Activated T-helper 17 cell treated with anti-CD3 and anti-CD28 coated beads, Interleukin-2, amount 50 U/mL, for 72 hours (primary cell): ENCODE measurements around the gene DLG2. TPM values are rescaled to one million over a fixed set of nuclear protein-coding genes. Genes with fewer than 3 reads are reported as not detected.
"Not testable (repeated sequence)": the region's sequence is repeated elsewhere in the genome, so short reads cannot be mapped to it uniquely, and the experiment has no call there.

Source experiments
- ATAC-seq: fragments of 150-1000 bp; cut with Tn5 transposase; replicated peaks from 2 replicates; pipeline ENCODE4 v1.10.0; 2021; ENCODE audit warnings: mild to moderate bottlenecking, moderate library complexity
- H3K27ac Mint-ChIP-seq: one replicate; pipeline ENCODE4 v1.8.0; 2022; ENCODE audit warnings: mixed read lengths
- H3K27me3 Mint-ChIP-seq: one replicate; pipeline ENCODE4 v1.8.0; 2022; ENCODE audit warnings: mixed read lengths
- H3K36me3 Mint-ChIP-seq: one replicate; pipeline ENCODE4 v1.8.0; 2022; ENCODE audit warnings: low read depth, mild to moderate bottlenecking, mixed read lengths
- H3K4me1 Mint-ChIP-seq: one replicate; pipeline ENCODE4 v1.8.0; 2022; ENCODE audit warnings: mixed read lengths
- H3K4me3 Mint-ChIP-seq: one replicate; pipeline ENCODE4 v1.8.0; 2022; ENCODE audit warnings: mild to moderate bottlenecking, mixed read lengths
- H3K9me3 Mint-ChIP-seq: one replicate; pipeline ENCODE4 v1.8.0; 2022; ENCODE audit warnings: mixed read lengths
- total RNA-seq, 2 donors: library from RNA; stranded (reverse); gene quantifications; one replicate each; pipeline ENCODE4 v1.2.3, GENCODE V29; 2022

DLG2 gene
- total RNA-seq, 2 donors from 2014 or later: 1.5 to 1.9 TPM

- Mint-ChIP-seq H3K4me3 (no peak overlapping the region), H3K36me3 (no peaks in the 10 kb centered on the region), H3K27ac (no peak overlapping the region), H3K27me3 (peaks cover 7% of the 10 kb centered on the region), H3K9me3 (no peaks in the 10 kb centered on the region), H3K4me1 (no peaks in the 10 kb centered on the region)
- ATAC-seq: no peak
These were observed 1860.2 kb downstream of the DLG2 start for GRCh38 chr11:83766932-83767331.

DNA sequence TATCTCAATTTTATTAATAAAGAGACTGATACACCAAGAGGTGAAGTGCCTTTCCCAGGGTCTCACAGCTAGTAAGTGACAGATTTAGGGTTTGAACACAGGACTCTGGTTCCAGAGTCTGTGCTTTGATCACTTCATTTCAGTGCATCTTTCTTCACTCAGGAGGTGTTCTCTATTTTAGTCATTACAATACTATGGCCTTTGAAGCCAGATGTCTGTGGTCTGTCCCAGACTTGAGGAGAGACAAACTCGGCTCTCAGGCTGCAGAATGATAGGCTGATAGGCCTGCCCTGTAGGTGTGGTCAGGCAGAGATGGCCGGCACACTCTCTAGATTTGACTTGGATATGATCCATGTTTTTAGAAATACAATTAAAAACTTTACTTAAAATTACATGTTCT is 1862.5 kb downstream of the DLG2 start:
- Mint-ChIP-seq H3K27me3 (no peaks in the 10 kb centered on the region), H3K4me1 (no peaks in the 10 kb centered on the region), H3K36me3 (no peaks in the 10 kb centered on the region), H3K9me3 (no peaks in the 10 kb centered on the region), H3K27ac (no peak overlapping the region), H3K4me3 (no peak overlapping the region)
- no peak for ATAC-seq

GRCh38 chr11:83760932-83761331 is 1866.2 kb downstream of the DLG2 start:
- H3K27me3 Mint-ChIP-seq: no peaks in the 10 kb centered on the region
- ATAC-seq: no peak

GRCh38 chr11:83759148-83759547 is 1868.0 kb downstream of the DLG2 start:
- H3K27me3 Mint-ChIP-seq: peaks cover 3% of the 10 kb centered on the region
- no peak for ATAC-seq
- H3K27ac Mint-ChIP-seq: no peak overlapping the region
- no peak overlapping the region for H3K4me3 Mint-ChIP-seq
- H3K36me3 Mint-ChIP-seq: no peaks in the 10 kb centered on the region
- H3K4me1 Mint-ChIP-seq: no peaks in the 10 kb centered on the region
- H3K9me3 Mint-ChIP-seq: no peaks in the 10 kb centered on the region

More at GRCh38 chr11:83760932-83761331, 1866.2 kb downstream of the DLG2 start:
- Mint-ChIP-seq H3K4me1 (no peaks in the 10 kb centered on the region), H3K4me3 (no peak overlapping the region), H3K9me3 (no peaks in the 10 kb centered on the region), H3K27ac (no peak overlapping the region), H3K36me3 (no peaks in the 10 kb centered on the region)

DNA sequence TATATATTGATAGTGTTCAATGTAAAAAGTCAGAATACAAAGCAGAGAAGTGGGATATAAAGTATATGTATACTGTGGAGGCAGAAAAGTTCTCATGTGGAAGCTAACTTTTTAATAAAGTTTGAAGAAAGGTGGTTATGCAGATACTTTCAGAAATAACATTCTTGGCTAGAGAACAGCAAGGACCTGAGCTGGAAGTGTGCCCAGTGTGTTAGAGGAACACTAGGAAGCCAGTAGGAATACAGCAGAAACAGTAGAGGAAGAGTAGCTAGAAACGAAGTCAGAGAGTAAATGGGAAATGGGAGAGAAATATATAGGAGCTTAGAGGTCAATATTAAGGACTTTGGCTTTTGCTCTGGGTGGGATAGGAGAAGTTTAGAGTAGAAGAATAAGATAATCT is 1876.1 kb downstream of the DLG2 start:
- no peaks in the 10 kb centered on the region for H3K4me1 Mint-ChIP-seq
- H3K27ac Mint-ChIP-seq: no peak overlapping the region
- no peak overlapping the region for H3K4me3 Mint-ChIP-seq

GRCh38 chr11:83746921-83747585 is 1880.1 kb downstream of the DLG2 start:
- no peak overlapping the region for H3K27ac Mint-ChIP-seq
- H3K4me3 Mint-ChIP-seq: no peak overlapping the region
- no peaks in the 10 kb centered on the region for H3K4me1 Mint-ChIP-seq
- H3K36me3 Mint-ChIP-seq: no peaks in the 10 kb centered on the region
- no peaks in the 10 kb centered on the region for H3K9me3 Mint-ChIP-seq
- no peak for ATAC-seq
- peaks cover 9% of the 10 kb centered on the region for H3K27me3 Mint-ChIP-seq

More for the DNA sequence above, 1876.1 kb downstream of the DLG2 start:
- peaks cover 18% of the 10 kb centered on the region for H3K27me3 Mint-ChIP-seq
- no peaks in the 10 kb centered on the region for H3K36me3 Mint-ChIP-seq
- H3K9me3 Mint-ChIP-seq: no peaks in the 10 kb centered on the region
- ATAC-seq: no peak

- no peaks in the 10 kb centered on the region for H3K9me3 Mint-ChIP-seq
- no peak overlapping the region for H3K27ac Mint-ChIP-seq
- no peak for ATAC-seq
- H3K4me1 Mint-ChIP-seq: no peaks in the 10 kb centered on the region
- H3K27me3 Mint-ChIP-seq: no peaks in the 10 kb centered on the region
- no peak overlapping the region for H3K4me3 Mint-ChIP-seq
- H3K36me3 Mint-ChIP-seq: no peaks in the 10 kb centered on the region
These were observed 1882.4 kb downstream of the DLG2 start for GRCh38 chr11:83744620-83745192.

DNA sequence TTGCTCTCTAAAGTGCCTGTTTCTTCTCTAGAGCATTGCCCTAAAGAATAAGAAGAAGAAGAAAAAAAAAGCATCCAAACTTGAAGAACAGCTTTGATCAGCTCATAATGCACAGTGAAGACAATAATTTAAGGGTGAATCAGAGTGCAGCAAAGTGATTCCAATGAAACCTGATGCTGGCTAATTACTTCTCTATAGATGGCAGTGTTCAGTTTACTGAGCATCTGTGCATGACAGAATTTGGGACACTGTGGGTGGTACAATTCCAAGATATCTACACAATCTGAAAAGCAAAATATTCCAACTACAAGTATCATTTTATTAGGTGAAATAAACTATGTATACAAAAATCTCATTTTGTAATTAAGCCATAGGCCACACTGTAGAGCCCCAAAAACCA is 1890.5 kb downstream of the DLG2 start:
- ATAC-seq: no peak
- H3K9me3 Mint-ChIP-seq: no peaks in the 10 kb centered on the region
- H3K27me3 Mint-ChIP-seq: no peaks in the 10 kb centered on the region
- no peak overlapping the region for H3K27ac Mint-ChIP-seq
- H3K4me1 Mint-ChIP-seq: no peaks in the 10 kb centered on the region
- no peak overlapping the region for H3K4me3 Mint-ChIP-seq
- H3K36me3 Mint-ChIP-seq: no peaks in the 10 kb centered on the region

DNA sequence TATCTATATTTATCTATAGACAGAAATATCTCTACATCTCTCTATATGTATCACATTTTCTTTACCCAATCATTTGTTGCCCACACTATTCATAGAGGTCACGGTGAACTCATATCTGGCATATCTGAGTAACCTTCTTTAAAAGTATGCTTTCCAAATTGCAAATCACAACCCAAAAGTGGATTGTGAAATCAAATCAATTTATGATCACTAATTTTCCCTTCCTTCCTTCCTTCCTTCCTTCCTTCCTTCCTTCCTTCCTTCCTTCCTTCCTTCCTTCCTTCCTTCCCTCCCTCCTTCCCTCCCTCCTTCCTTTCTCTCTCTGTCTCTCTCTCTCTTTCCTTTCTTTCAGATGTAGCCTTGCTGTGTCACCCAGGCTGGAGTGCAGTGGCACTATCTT is 1893.0 kb downstream of the DLG2 start:
- Mint-ChIP-seq H3K27me3 (no peaks in the 10 kb centered on the region), H3K4me1 (no peaks in the 10 kb centered on the region), H3K36me3 (no peaks in the 10 kb centered on the region), H3K27ac (no peak overlapping the region), H3K9me3 (no peaks in the 10 kb centered on the region), H3K4me3 (no peak overlapping the region)
- ATAC-seq: no peak

- not testable (repeated sequence) for H3K27me3 Mint-ChIP-seq, H3K9me3 Mint-ChIP-seq, H3K4me1 Mint-ChIP-seq
These were observed 1895.9 kb downstream of the DLG2 start for GRCh38 chr11:83731288-83731687.

GRCh38 chr11:83728281-83728680 is 1898.9 kb downstream of the DLG2 start:
- no peaks in the 10 kb centered on the region for H3K9me3 Mint-ChIP-seq
- no peaks in the 10 kb centered on the region for H3K36me3 Mint-ChIP-seq
- H3K4me1 Mint-ChIP-seq: no peaks in the 10 kb centered on the region
- peaks cover 9% of the 10 kb centered on the region for H3K27me3 Mint-ChIP-seq
- ATAC-seq: no peak
- H3K4me3 Mint-ChIP-seq: no peak overlapping the region
- H3K27ac Mint-ChIP-seq: no peak overlapping the region

More at GRCh38 chr11:83731288-83731687, 1895.9 kb downstream of the DLG2 start:
- H3K27ac Mint-ChIP-seq, H3K4me3 Mint-ChIP-seq, H3K36me3 Mint-ChIP-seq, ATAC-seq: not testable (repeated sequence)

DNA sequence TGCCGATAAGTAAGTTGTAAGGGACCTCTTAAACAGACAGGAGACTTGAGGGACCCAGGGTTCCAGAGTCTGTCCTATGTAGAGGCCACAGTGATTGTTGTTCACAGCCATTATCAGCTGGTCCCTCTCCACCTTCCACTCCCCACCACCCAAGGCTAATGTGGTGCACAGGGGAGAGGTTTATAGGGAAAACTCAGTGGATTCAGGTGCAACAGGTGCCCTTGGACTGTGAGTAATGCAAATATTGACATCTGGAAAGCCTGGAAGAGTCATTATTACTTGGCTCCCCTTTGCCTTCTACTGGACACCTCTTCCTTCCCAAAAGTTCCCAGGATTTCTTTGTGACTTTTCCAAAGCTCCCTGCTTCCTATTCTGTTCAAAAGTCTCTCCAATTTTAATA is 1899.9 kb downstream of the DLG2 start:
- Mint-ChIP-seq H3K27me3 (peaks cover 9% of the 10 kb centered on the region), H3K36me3 (no peaks in the 10 kb centered on the region)
- ATAC-seq: no peak

DNA sequence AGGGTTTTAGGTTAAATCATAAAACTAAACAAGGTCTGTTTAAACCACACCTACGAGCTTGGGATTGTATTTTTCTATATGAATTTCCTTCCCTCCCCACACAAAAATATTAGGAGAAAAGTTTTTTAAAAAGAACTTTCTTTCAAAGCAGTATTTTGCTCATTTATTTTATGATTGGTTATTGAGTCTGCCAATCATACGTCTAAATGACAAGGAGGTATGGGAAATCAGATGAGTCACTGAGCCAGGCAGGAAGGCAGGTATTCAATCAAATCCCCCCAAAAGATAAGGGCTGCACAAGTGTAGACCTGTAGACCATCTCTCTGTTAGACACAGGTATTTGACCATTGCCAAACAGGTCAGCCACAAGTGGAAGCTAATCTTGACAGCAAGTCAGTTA is 1900.8 kb downstream of the DLG2 start:
- no peak for ATAC-seq
- peaks cover 9% of the 10 kb centered on the region for H3K27me3 Mint-ChIP-seq
- H3K4me1 Mint-ChIP-seq: no peaks in the 10 kb centered on the region
- H3K36me3 Mint-ChIP-seq: no peaks in the 10 kb centered on the region
- H3K4me3 Mint-ChIP-seq: no peak overlapping the region
- no peaks in the 10 kb centered on the region for H3K9me3 Mint-ChIP-seq
- H3K27ac Mint-ChIP-seq: no peak overlapping the region

More for the DNA sequence above, 1899.9 kb downstream of the DLG2 start:
- Mint-ChIP-seq H3K27ac (no peak overlapping the region), H3K4me1 (no peaks in the 10 kb centered on the region), H3K9me3 (no peaks in the 10 kb centered on the region), H3K4me3 (no peak overlapping the region)

GRCh38 chr11:83725728-83726127 is 1901.4 kb downstream of the DLG2 start:
- H3K9me3 Mint-ChIP-seq: no peaks in the 10 kb centered on the region
- no peaks in the 10 kb centered on the region for H3K36me3 Mint-ChIP-seq
- peaks cover 9% of the 10 kb centered on the region for H3K27me3 Mint-ChIP-seq
- no peaks in the 10 kb centered on the region for H3K4me1 Mint-ChIP-seq
- ATAC-seq: no peak
- no peak overlapping the region for H3K27ac Mint-ChIP-seq
- no peak overlapping the region for H3K4me3 Mint-ChIP-seq

GRCh38 chr11:83725269-83725560 is 1901.9 kb downstream of the DLG2 start:
- no peaks in the 10 kb centered on the region for H3K36me3 Mint-ChIP-seq
- no peak overlapping the region for H3K4me3 Mint-ChIP-seq
- H3K9me3 Mint-ChIP-seq: no peaks in the 10 kb centered on the region
- H3K4me1 Mint-ChIP-seq: no peaks in the 10 kb centered on the region
- no peak for ATAC-seq
- H3K27me3 Mint-ChIP-seq: peaks cover 9% of the 10 kb centered on the region
- H3K27ac Mint-ChIP-seq: no peak overlapping the region

DNA sequence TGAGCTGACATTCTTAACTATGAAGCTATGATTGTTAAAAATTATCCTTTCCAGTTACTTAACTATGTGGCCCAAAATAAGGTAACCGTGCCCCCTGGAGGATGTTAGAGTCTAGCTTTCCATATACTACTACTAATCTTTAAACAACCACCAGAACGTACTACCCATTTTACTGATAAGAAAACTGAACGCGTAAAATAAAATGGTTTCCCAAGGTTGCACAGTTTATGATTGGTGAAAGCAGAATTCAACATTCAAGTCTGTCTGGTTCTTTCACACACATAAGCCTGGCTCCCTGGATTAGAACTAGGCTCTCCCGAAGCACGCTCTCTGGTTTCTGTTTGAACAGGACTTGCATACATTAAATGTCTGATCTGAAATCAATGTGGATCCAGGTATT is 1903.1 kb downstream of the DLG2 start:
- H3K9me3 Mint-ChIP-seq: no peaks in the 10 kb centered on the region
- H3K4me3 Mint-ChIP-seq: peak overlapping the region; percentile 38
- no peak overlapping the region for H3K27ac Mint-ChIP-seq
- no peaks in the 10 kb centered on the region for H3K4me1 Mint-ChIP-seq
- peaks cover 9% of the 10 kb centered on the region for H3K27me3 Mint-ChIP-seq
- no peak for ATAC-seq
- no peaks in the 10 kb centered on the region for H3K36me3 Mint-ChIP-seq
